ENCODE results near the gene GCN1.

DNA sequence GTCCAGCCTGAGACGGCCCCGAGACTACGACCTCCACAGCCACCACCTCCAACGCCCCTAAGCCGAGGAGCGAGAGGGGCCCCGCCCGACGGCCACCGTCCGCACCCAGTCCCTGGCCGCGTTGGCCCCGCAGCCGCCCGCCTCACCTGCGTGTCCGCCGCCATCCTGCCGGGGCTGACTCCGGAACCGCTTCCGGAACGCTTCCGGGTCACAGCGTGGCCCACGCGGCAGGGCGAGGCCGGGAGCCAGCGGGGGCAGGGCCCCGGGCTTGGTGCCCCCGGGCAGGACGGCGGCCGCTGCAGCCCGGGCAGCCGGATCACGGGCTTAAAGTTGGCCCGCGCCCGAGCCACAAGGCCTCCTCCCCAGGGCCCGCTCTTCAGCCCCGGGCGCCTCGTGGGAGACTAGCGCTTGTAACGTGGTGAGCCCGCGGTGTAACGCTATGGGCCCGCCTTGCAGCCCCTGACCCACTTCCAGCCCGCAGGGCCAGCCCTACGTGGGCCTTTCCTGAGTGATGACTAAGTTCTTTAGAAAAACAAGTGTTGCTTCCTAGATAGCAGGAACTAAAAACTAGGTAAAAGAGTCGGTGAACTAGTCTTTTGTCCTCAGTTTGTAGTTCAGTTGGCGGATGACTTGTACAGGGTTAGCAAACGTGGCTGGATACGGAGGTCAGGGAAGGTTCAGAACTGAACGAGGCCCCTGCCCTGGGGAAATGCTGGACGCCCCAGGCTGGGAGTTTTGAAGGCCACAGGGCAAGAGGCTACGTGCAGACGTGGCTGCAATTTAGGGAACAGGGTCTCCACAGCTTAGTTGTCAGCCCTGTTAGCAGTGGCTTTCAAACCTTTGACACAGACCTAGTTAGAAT is at the start of gene GCN1:
- TF ChIP-seq, protein P1, sequence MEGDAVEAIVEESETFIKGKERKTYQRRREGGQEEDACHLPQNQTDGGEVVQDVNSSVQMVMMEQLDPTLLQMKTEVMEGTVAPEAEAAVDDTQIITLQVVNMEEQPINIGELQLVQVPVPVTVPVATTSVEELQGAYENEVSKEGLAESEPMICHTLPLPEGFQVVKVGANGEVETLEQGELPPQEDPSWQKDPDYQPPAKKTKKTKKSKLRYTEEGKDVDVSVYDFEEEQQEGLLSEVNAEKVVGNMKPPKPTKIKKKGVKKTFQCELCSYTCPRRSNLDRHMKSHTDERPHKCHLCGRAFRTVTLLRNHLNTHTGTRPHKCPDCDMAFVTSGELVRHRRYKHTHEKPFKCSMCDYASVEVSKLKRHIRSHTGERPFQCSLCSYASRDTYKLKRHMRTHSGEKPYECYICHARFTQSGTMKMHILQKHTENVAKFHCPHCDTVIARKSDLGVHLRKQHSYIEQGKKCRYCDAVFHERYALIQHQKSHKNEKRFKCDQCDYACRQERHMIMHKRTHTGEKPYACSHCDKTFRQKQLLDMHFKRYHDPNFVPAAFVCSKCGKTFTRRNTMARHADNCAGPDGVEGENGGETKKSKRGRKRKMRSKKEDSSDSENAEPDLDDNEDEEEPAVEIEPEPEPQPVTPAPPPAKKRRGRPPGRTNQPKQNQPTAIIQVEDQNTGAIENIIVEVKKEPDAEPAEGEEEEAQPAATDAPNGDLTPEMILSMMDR (IDR thresholded peaks at IDR 0.05): peak in 2 of 6 experiments; percentile 6 to 12
- TF ChIP-seq POLR2A (IDR thresholded peaks at IDR 0.05) (peak; percentile 24 to 94 (median 60)), EP300 (IDR thresholded peaks at IDR 0.05) (peak in 1 of 4 donors; percentile 25)

Data from upper lobe of left lung (tissue), 4 donors.